Liver (tissue), 9 donors: ENCODE results near the gene NPRL2. TPM values are rescaled to one million over a fixed set of nuclear protein-coding genes. Genes with fewer than 3 reads are reported as not detected.

Experiments used
- DNase-seq: peaks from one replicate; pipeline ENCODE4 v3.0.0-alpha.2; 2017; ENCODE audit warnings: low spot score
- H3K27ac ChIP-seq, 2 donors: one replicate each; pipeline ENCODE4 v1.7.0; 2013; ENCODE audit warnings: inconsistent platforms in 2 of 2, low read length in 2 of 2, control low read depth in 1 of 2, low read depth in 1 of 2, mild to moderate bottlenecking in 1 of 2
- H3K27me3 ChIP-seq, 4 donors: one replicate each; pipeline versions ENCODE4 v1.6.1 to v1.7.0; 2013; ENCODE audit warnings: low read length in 3 of 4, inconsistent platforms in 1 of 4, mild to moderate bottlenecking in 1 of 4, moderate library complexity in 1 of 4; ENCODE audit not compliant: control insufficient read depth in 4 of 4, insufficient read depth in 4 of 4
- H3K36me3 ChIP-seq, 4 donors: one replicate each; pipeline versions ENCODE4 v1.6.1 to v1.7.0; 2013; ENCODE audit warnings: low read length in 3 of 4, mild to moderate bottlenecking in 3 of 4, low read depth in 1 of 4, moderate library complexity in 1 of 4; ENCODE audit not compliant: control insufficient read depth in 4 of 4, insufficient read depth in 3 of 4
- H3K4me1 ChIP-seq, 4 donors: one replicate each; pipeline versions ENCODE4 v1.6.1 to v1.7.0; 2013; ENCODE audit warnings: low read length in 3 of 4, mild to moderate bottlenecking in 3 of 4, moderate library complexity in 1 of 4; ENCODE audit not compliant: control insufficient read depth in 4 of 4, insufficient read depth in 4 of 4
- H3K4me3 ChIP-seq, 3 donors: one replicate each; pipeline versions ENCODE4 v1.6.1 to v1.7.0; 2013; ENCODE audit warnings: low read length in 3 of 3, control low read depth in 1 of 3, low read depth in 1 of 3, mild to moderate bottlenecking in 1 of 3
- H3K9ac ChIP-seq, 2 donors: one replicate each; pipeline ENCODE4 v1.7.0; 2013; ENCODE audit warnings: low read length in 2 of 2, mild to moderate bottlenecking in 2 of 2, moderate library complexity in 2 of 2, control low read depth in 1 of 2, low read depth in 1 of 2
- H3K9me3 ChIP-seq, 4 donors: one replicate each; pipeline versions ENCODE4 v1.6.1 to v1.7.0; 2013; ENCODE audit warnings: low read length in 3 of 4; ENCODE audit not compliant: control insufficient read depth in 4 of 4
- ATF3 ChIP-seq: IDR thresholded peaks from 2 replicates; pipeline ENCODE4 v1.6.1; 2016; ENCODE audit warnings: antibody characterized with exemption
- CTCF ChIP-seq: fragments of 150-350 bp; IDR thresholded peaks from 2 replicates; pipeline ENCODE4 v1.5.1; 2017; ENCODE audit warnings: improper control_type of control experiment, low read depth, low read length; ENCODE audit not compliant: missing input control
- EGR1 ChIP-seq, 2 donors: IDR thresholded peaks; 2 replicates each; pipeline ENCODE4 v1.6.1; 2016 to 2018; ENCODE audit warnings: antibody characterized with exemption in 2 of 2, low read depth in 2 of 2
- FOXA1 ChIP-seq: IDR thresholded peaks from 2 replicates; pipeline ENCODE4 v1.6.1; 2016; ENCODE audit warnings: antibody characterized with exemption
- FOXA2 ChIP-seq: IDR thresholded peaks from 2 replicates; pipeline ENCODE4 v1.6.1; 2016; ENCODE audit warnings: antibody characterized with exemption
- GABPA ChIP-seq, 2 donors: IDR thresholded peaks in 1 of 2; conservative IDR thresholded peaks in 1 of 2; 2 replicates each; pipeline ENCODE4 v1.6.1; 2016; ENCODE audit warnings: antibody characterized with exemption in 2 of 2, mild to moderate bottlenecking in 1 of 2, moderate library complexity in 1 of 2
- HNF4A ChIP-seq, 2 donors: conservative IDR thresholded peaks; 2 replicates each; pipeline ENCODE4 v1.6.1; 2016; ENCODE audit warnings: antibody characterized with exemption in 2 of 2, mild to moderate bottlenecking in 2 of 2
- HNF4G ChIP-seq: IDR thresholded peaks from 2 replicates; pipeline ENCODE4 v1.6.1; 2016; ENCODE audit warnings: antibody characterized with exemption
- JUND ChIP-seq, 2 donors: IDR thresholded peaks; 2 replicates each; pipeline ENCODE4 v1.6.1; 2016; ENCODE audit warnings: antibody characterized with exemption in 2 of 2
- NR2F2 ChIP-seq: IDR thresholded peaks from 2 replicates; pipeline ENCODE4 v1.6.1; 2016; ENCODE audit warnings: antibody characterized with exemption
- RAD21 ChIP-seq, 2 donors: IDR thresholded peaks; 2 replicates each; pipeline ENCODE4 v1.6.1; 2016; ENCODE audit warnings: antibody characterized with exemption in 2 of 2, mild to moderate bottlenecking in 2 of 2
- REST ChIP-seq: IDR thresholded peaks from 2 replicates; pipeline ENCODE4 v1.6.1; 2016; ENCODE audit warnings: antibody characterized with exemption, mild to moderate bottlenecking
- RXRA ChIP-seq, 2 donors: IDR thresholded peaks; 2 replicates each; pipeline ENCODE4 v1.6.1; 2017 to 2018; ENCODE audit warnings: antibody characterized with exemption in 2 of 2, mild to moderate bottlenecking in 1 of 2
- SP1 ChIP-seq: IDR thresholded peaks from 2 replicates; pipeline ENCODE4 v1.6.1; 2018; ENCODE audit warnings: antibody characterized with exemption, mild to moderate bottlenecking
- TAF1 ChIP-seq: conservative IDR thresholded peaks from 2 replicates; pipeline ENCODE4 v1.6.1; 2016; ENCODE audit warnings: antibody characterized with exemption, mild to moderate bottlenecking
- YY1 ChIP-seq: IDR thresholded peaks from 2 replicates; pipeline ENCODE4 v1.6.1; 2016; ENCODE audit warnings: antibody characterized with exemption, mild to moderate bottlenecking
- WGBS: extraction: QIAGEN DNeasy Blood & Tissue Kit; methylation state at CpG from one replicate; pipeline ENCODE4 v1.1.7; 2013; 5-methylcytosine and 5-hydroxymethylcytosine counted together
- polyA plus RNA-seq, 2 donors: library from polyadenylated mRNA; stranded (reverse) in 1 of 2; unstranded in 1 of 2; fragments of 200-250 nt in 1 of 2; fragments of >200 nt in 1 of 2; fragmentation: Nextera tagmentation in 1 of 2; extraction: Ambion mirVana in 1 of 2; gene quantifications; one replicate each; pipeline versions ENCODE4 v1.2.1 to v1.2.3, GENCODE V29; 2013 to 2015
- total RNA-seq, 2 donors: library from RNA; depleted of rRNA; stranded (reverse); fragments of >200 nt; gene quantifications; one replicate each; pipeline ENCODE4 v1.2.3, GENCODE V29; 2014
- TF ChIP-seq, protein P1 (sequence below): IDR thresholded peaks from 2 replicates; pipeline ENCODE4 v1.6.1; 2016; ENCODE audit warnings: antibody characterized with exemption
- TF ChIP-seq, protein P2 (sequence below): IDR thresholded peaks from 2 replicates; pipeline ENCODE4 v1.6.1; 2016; ENCODE audit warnings: antibody characterized with exemption
- donor health status: healthy.
- donor health status: healthy.
- donor health status: healthy.
- donor health status: healthy.
- donor health status: healthy.

The NPRL2 gene
- total and polyA plus RNA-seq, 4 donors = 11.3 to 17.3 (median 14.0) TPM

DNA sequence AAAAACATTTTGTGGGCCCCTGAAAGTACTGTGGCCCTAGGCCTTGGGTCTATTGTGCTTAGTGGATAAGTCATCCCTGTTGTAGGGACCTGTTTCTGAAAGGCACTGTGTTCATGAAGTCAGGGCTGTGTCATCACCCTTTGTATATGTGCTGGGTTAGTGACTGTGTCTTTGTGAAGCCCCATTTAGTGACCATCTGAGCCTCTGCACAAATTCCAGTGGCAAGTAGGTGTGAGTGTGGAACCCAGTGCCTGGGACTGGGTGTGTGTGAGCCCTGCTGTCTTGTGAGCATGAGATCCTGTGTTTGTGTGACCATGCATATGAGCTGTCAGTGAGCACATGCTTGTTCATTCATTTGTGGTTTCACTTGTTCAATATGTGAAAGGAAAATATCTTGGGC lies 46.0 kb downstream of the NPRL2 start:
- TF ChIP-seq NR2F2 (no peak), SP1 (no peak), EGR1 (IDR thresholded peaks at IDR 0.05; ENCODE audit: low read depth in 2 of 2) (no peak), HNF4G (no peak), CTCF (no peak), RAD21 (IDR thresholded peaks at IDR 0.05) (no peak), GABPA (IDR thresholded peaks at IDR 0.05 in 1 of 2, conservative IDR thresholded peaks at IDR 0.05 in 1 of 2) (no peak), TAF1 (no peak)
- no peak for DNase-seq
- H3K9ac ChIP-seq = no peak overlapping the region

DNA sequence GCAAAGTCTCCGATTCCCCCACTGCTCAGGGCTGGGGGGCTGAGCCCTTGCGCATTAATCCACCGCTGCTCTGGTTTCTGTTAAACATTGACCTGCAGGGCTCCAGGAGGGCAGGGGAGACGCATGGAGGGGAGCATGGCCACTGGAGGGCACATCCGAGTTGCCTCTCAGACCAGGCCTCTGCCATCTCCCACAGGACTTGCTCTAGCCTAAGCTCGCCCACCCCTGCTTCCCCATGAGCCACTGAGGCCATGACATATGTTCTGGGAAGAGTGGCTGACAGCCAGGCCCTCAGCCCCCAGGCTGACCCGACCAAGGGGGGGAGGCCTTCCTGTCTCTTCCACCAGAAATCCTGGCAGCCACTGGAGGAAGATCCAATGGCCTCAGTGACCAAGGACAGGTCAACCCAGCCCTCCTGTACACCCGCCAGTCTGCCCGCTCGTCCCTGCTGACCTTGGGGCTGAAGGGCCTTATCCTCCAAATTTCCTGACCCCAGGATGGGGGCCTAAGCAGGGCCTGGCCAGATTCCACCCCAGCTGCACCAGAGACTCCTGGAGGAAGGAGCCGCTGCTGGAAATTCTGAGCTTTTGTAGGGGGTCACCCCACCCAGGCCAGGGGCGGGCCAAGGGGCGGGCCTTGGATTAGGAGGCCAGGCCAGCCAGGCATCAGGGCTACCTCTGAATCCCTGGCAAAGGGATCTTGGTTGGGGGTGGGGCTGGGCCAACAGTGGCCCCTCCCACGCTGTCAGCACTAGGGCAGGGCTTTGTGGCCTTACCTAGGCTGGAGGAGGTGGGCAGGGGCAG lies 47.4 kb downstream of the NPRL2 start, which contains the start of gene HYAL1:
TSS of gene HYAL1 (minus strand) at position 562 of the 803 bp plus-strand sequence. CDS start 618 bp downstream, outside the sequence.
- Histone ChIP-seq H3K4me1 (peaks cover 12 to 44% (median 28%) of the 10 kb centered on the region in 4 donors), H3K4me3 (peak within 1 kb of the TSS; percentile 50 to 81 (median 66)), H3K9me3 (no peaks in the 10 kb centered on the region), H3K27ac (peak within 1 kb of the TSS; percentile 84 to 98), H3K9ac (peak within 1 kb of the TSS; percentile 75 to 87), H3K36me3 (peaks cover 0 to 3% (median 0%) of the 10 kb centered on the region in 4 donors), H3K27me3 (no peaks in the 10 kb centered on the region)
- peak; percentile 20 for TF ChIP-seq CTCF
- no peak for TF ChIP-seq HNF4G
- peak; percentile 29 to 56 for TF ChIP-seq RAD21 (IDR thresholded peaks at IDR 0.05)
- no peak for TF ChIP-seq GABPA (IDR thresholded peaks at IDR 0.05 in 1 of 2, conservative IDR thresholded peaks at IDR 0.05 in 1 of 2)
- TF ChIP-seq RXRA (IDR thresholded peaks at IDR 0.05) = peak; percentile 58 to 82
- TF ChIP-seq EGR1 (IDR thresholded peaks at IDR 0.05; ENCODE audit: low read depth in 2 of 2) = peak in 1 of 2 donors; percentile 16
- TF ChIP-seq, protein P1, sequence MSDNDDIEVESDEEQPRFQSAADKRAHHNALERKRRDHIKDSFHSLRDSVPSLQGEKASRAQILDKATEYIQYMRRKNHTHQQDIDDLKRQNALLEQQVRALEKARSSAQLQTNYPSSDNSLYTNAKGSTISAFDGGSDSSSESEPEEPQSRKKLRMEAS = no peak
- no peak for TF ChIP-seq ATF3
- TF ChIP-seq YY1 = peak; percentile 60
- TF ChIP-seq JUND (IDR thresholded peaks at IDR 0.05) = peak in 1 of 2 donors; percentile 72
- peak; percentile 97 for TF ChIP-seq REST
- TF ChIP-seq TAF1 = peak; percentile 99
- TF ChIP-seq, protein P2, sequence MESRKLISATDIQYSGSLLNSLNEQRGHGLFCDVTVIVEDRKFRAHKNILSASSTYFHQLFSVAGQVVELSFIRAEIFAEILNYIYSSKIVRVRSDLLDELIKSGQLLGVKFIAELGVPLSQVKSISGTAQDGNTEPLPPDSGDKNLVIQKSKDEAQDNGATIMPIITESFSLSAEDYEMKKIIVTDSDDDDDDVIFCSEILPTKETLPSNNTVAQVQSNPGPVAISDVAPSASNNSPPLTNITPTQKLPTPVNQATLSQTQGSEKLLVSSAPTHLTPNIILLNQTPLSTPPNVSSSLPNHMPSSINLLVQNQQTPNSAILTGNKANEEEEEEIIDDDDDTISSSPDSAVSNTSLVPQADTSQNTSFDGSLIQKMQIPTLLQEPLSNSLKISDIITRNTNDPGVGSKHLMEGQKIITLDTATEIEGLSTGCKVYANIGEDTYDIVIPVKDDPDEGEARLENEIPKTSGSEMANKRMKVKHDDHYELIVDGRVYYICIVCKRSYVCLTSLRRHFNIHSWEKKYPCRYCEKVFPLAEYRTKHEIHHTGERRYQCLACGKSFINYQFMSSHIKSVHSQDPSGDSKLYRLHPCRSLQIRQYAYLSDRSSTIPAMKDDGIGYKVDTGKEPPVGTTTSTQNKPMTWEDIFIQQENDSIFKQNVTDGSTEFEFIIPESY = no peak
- peak; percentile 67 for TF ChIP-seq SP1
- TF ChIP-seq FOXA2 = no peak
- TF ChIP-seq FOXA1 = no peak
- TF ChIP-seq NR2F2 = peak; percentile 97
- peak in 1 of 2 donors; percentile 2 for TF ChIP-seq HNF4A (conservative IDR thresholded peaks at IDR 0.05)
- WGBS = 16% methylated on average over 14 of the region's 14 CpGs
- DNase-seq = peak; percentile 80

More for the DNA sequence above, 46.0 kb downstream of the NPRL2 start:
- Histone ChIP-seq H3K4me1 (peaks cover 12 to 39% (median 24%) of the 10 kb centered on the region in 4 donors), H3K27me3 (no peaks in the 10 kb centered on the region), H3K4me3 (no peak overlapping the region), H3K27ac (no peak overlapping the region), H3K36me3 (peaks cover 0 to 3% (median 0%) of the 10 kb centered on the region in 4 donors), H3K9me3 (no peaks in the 10 kb centered on the region)
